Heart left ventricle (tissue), 13 donors: ENCODE measurements around the gene TM4SF1.

Experiments
- CTCF ChIP-seq, 12 donors: fragments of 200-600 bp; sonication (generic) in 4 of 12; IDR thresholded peaks; one replicate each; pipeline versions ENCODE4 v1.5.0 to v1.8.0; 2018 to 2022; ENCODE audit warnings: antibody characterized with exemption in 12 of 12, mild to moderate bottlenecking in 5 of 12
- POLR2A ChIP-seq, 2 donors: fragments of 450-650 bp; IDR thresholded peaks; one replicate each; pipeline ENCODE4 v1.6.1; 2017; ENCODE audit warnings: antibody characterized with exemption in 2 of 2, mild to moderate bottlenecking in 2 of 2, moderate library complexity in 2 of 2
- donor health status: ischemic (EF 13 %, LVEDD 7.1; RV severe dilation, severe dysfunction).
- donor health status: DM: no; HTN: yes; CAD: no.
- donor health status: DM: no; HTN: no; CAD: no.
- donor health status: ischemic (EF 25% LVEDD 6.9; RV normal size, moderate dysfunction).
- donor health status: ischemic (EF 25% LVEDD 5.7; RV mildly dilated, moderate dysfunction).
- donor health status: ischemic (EF 35%, LVEDD 5.7; RV mildly dilated, moderate dysfunction).
- donor health status: nonischemic (EF 11% LVEDD 7.7; RV severe dilation, severe dysfunction).
- donor health status: DM: yes; HTN: yes; CAD: no.
- donor health status: PGD.
- donor health status: ischemic (EF 29% LVEDD 5.4; RV normal size, mild dysfunction).
- donor health status: nonischemic (EF 23%, LVEDD 6.1; RV moderate dilation, normal function).

DNA sequence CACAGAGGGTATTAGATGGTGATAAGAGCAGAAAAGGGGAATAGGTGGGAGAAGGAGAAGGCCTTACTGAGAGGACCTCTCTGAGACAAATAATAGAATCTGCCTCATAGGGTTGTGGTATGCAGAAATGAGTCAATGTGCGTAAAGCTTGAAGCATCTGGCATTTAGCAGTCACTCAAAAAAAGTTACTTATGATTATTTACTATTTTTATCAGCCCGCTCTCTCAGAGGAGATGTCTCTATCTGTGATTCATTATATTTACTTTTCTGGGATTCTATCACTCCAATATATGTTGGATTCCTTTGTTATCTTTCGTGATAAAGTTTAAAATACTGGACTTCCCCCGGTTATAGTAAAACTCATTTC is 4.6 kb upstream of the TM4SF1 start:
- TF ChIP-seq POLR2A (IDR thresholded peaks at IDR 0.05) = no peak
- no peak for TF ChIP-seq CTCF (IDR thresholded peaks at IDR 0.05)
